ENCODE results near the gene SUMO4. TPM values are rescaled to one million over a fixed set of nuclear protein-coding genes. Genes with fewer than 3 reads are reported as not detected.

SUMO4 gene
- polyA plus RNA-seq, 2 of the 4 experiments (the other 2 are of a cell fraction): 0.18 TPM; not detected in 1

GRCh38 chr6:149392093-149392492 is 8.0 kb upstream of the SUMO4 start:
- Histone ChIP-seq H3K4me2 (no peak overlapping the region), H3K4me1 (peaks cover 4% of the 10 kb centered on the region; the same call in 1 of the 3 replicates), H3K4me3 (no peak overlapping the region), H3K9me3 (peaks cover 2% of the 10 kb centered on the region; the same call in 1 of the 3 replicates), H3K27ac (no peak overlapping the region)
- no peak for ATAC-seq
- WGBS (ENCODE audit: missing lambda C conversion rate): 91% methylated on average over 6 of the region's 6 CpGs
- POLR2A ChIA-PET: no interaction called here
- TF ChIP-seq HDAC2 (IDR thresholded peaks at IDR 0.05) (no peak), ATOH8 (CRISPR knock-in tag; IDR thresholded peaks at IDR 0.05; ENCODE audit: low read depth) (no peak)
- no peak for FAIRE-seq
- DNase-seq (ENCODE audit: low read depth in 1 of 2, low spot score in 1 of 2): no peak
- CTCF ChIA-PET: interaction anchor here (0.5 to 1.1 kb wide), 2 partner anchors 14 to 43 kb away, joined by 3 to 4 read pairs; no protein-coding TSS in a partner anchor

- Histone ChIP-seq H3K4me2 (no peak overlapping the region), H3K4me1 (peaks cover 4% of the 10 kb centered on the region; the same call in 1 of the 3 replicates), H3K4me3 (no peak overlapping the region), H3K9me3 (no peaks in the 10 kb centered on the region; the same call in 2 of the 3 replicates), H3K27ac (no peak overlapping the region)
- ATAC-seq (no peak), FAIRE-seq (no peak), DNase-seq (ENCODE audit: low read depth in 1 of 2, low spot score in 1 of 2) (no peak)
- TF ChIP-seq RAD21 (conservative IDR thresholded peaks at IDR 0.05 in 1 of 2, IDR thresholded peaks at IDR 0.05 in 1 of 2) (no peak), NPAS2 (CRISPR knock-in tag; IDR thresholded peaks at IDR 0.05; ENCODE audit: borderline replicate concordance) (no peak), CHD4 (IDR thresholded peaks at IDR 0.05; ENCODE audit: borderline replicate concordance) (no peak), ESRRA (IDR thresholded peaks at IDR 0.05; ENCODE audit: borderline replicate concordance, low read length) (no peak), MAX (IDR thresholded peaks at IDR 0.05) (no peak), MYC (IDR thresholded peaks at IDR 0.05; ENCODE audit: borderline replicate concordance, low read length) (no peak), ZFP36 (IDR thresholded peaks at IDR 0.05; ENCODE audit: borderline replicate concordance, partially characterized antibody) (no peak), HOXB5 (CRISPR knock-in tag; IDR thresholded peaks at IDR 0.05) (no peak), POLR2AphosphoS2 (conservative IDR thresholded peaks at IDR 0.05; ENCODE audit: low read length) (no peak), ATOH8 (CRISPR knock-in tag; IDR thresholded peaks at IDR 0.05; ENCODE audit: low read depth) (no peak), EHMT2 (IDR thresholded peaks at IDR 0.05; ENCODE audit: low read depth) (no peak), JUN (IDR thresholded peaks at IDR 0.05) (no peak), EP300 (IDR thresholded peaks at IDR 0.05) (no peak), KDM5A (IDR thresholded peaks at IDR 0.05) (no peak), ELK1 (IDR thresholded peaks at IDR 0.05; ENCODE audit: low read depth, low read length) (no peak), RNF2 (IDR thresholded peaks at IDR 0.05; ENCODE audit: borderline replicate concordance, low read depth) (no peak), REST (IDR thresholded peaks at IDR 0.05) (no peak)
- CTCF ChIA-PET: interaction anchor here (0.5 to 1.1 kb wide), 2 partner anchors 15 to 43 kb away, joined by 3 to 4 read pairs; no protein-coding TSS in a partner anchor
- POLR2A ChIA-PET: no interaction called here
Observed at GRCh38 chr6:149392535-149392934, 7.5 kb upstream of the SUMO4 start.

Data from A549 (cell line).